Keratinocyte (primary cell): Measurements from ENCODE around the gene OTOG. TPM values are rescaled to one million over a fixed set of nuclear protein-coding genes. Genes with fewer than 3 reads are reported as not detected.

Experiments used
- DNase-seq: peaks from one replicate; pipeline ENCODE4 v3.0.0-alpha.2; 2011; ENCODE audit warnings: low read depth, missing footprints, low spot score
- FAIRE-seq: peaks from 2 replicates; lab custom pipeline; 2011; peaks lifted over from hg19 to GRCh38; lab: Jason Lieb, UNC
- H2AFZ ChIP-seq: 2 replicates; pipeline ENCODE4 v1.6.0; 2012; ENCODE audit warnings: low read length, control low read depth, inconsistent platforms; ENCODE audit not compliant: control insufficient read depth
- H3K27ac ChIP-seq: 2 replicates; pipeline ENCODE4 v1.5.1; 2011; ENCODE audit warnings: low read length; ENCODE audit not compliant: control insufficient read depth, insufficient read depth
- H3K27me3 ChIP-seq: 3 replicates; pipeline ENCODE4 v1.6.0; 2011; ENCODE audit warnings: low read length; ENCODE audit not compliant: control insufficient read depth, insufficient read depth; ENCODE audit errors: extremely low read depth
- H3K36me3 ChIP-seq, 2 experiments: 2 replicates in 1 of 2; 3 replicates in 1 of 2; pipeline ENCODE4 v1.5.1; 2011; ENCODE audit warnings: low read length in 2 of 2, mild to moderate bottlenecking in 1 of 2; ENCODE audit not compliant: control insufficient read depth in 2 of 2, insufficient read depth in 2 of 2; ENCODE audit errors: extremely low read depth in 1 of 2
- H3K4me1 ChIP-seq: 3 replicates; pipeline ENCODE4 v1.5.1; 2011; ENCODE audit warnings: low read length; ENCODE audit not compliant: control insufficient read depth, insufficient read depth; ENCODE audit errors: extremely low read depth
- H3K4me2 ChIP-seq: 3 replicates; pipeline ENCODE4 v1.6.0; 2011; ENCODE audit warnings: low read depth, low read length; ENCODE audit not compliant: control insufficient read depth, insufficient read depth; ENCODE audit errors: extremely low read depth
- H3K4me3 ChIP-seq, 3 experiments: fragments of 200-600 bp in 1 of 3; sonication (generic) in 1 of 3; 2 replicates in 2 of 3; 3 replicates in 1 of 3; pipeline ENCODE4 v1.5.1; 2011 to 2016; ENCODE audit warnings: low read length in 3 of 3, mild to moderate bottlenecking in 3 of 3, control low read depth in 2 of 3, inconsistent platforms in 1 of 3, low read depth in 1 of 3, mixed read lengths in 1 of 3, mixed run types in 1 of 3, moderate library complexity in 1 of 3; ENCODE audit not compliant: control insufficient read depth in 2 of 3, insufficient read depth in 2 of 3; ENCODE audit errors: extremely low read depth in 1 of 3
- H3K79me2 ChIP-seq: 2 replicates; pipeline ENCODE4 v1.6.0; 2012; ENCODE audit warnings: low read length; ENCODE audit not compliant: control insufficient read depth, insufficient read depth
- H3K9ac ChIP-seq: 3 replicates; pipeline ENCODE4 v1.6.0; 2011; ENCODE audit warnings: low read length; ENCODE audit not compliant: control insufficient read depth, insufficient read depth; ENCODE audit errors: extremely low read depth
- H3K9me1 ChIP-seq: 3 replicates; pipeline ENCODE4 v1.6.0; 2011; ENCODE audit warnings: low read length; ENCODE audit not compliant: control insufficient read depth, insufficient read depth; ENCODE audit errors: extremely low read depth
- H3K9me3 ChIP-seq: 2 replicates; pipeline ENCODE4 v1.5.1; 2012; ENCODE audit warnings: low read depth, low read length; ENCODE audit not compliant: control insufficient read depth
- H4K20me1 ChIP-seq: 3 replicates; pipeline ENCODE4 v1.6.0; 2011; ENCODE audit warnings: low read length; ENCODE audit not compliant: control insufficient read depth, insufficient read depth; ENCODE audit errors: extremely low read depth
- CTCF ChIP-seq, 3 experiments: IDR thresholded peaks in 1 of 3; conservative IDR thresholded peaks in 1 of 3; optimal IDR thresholded peaks in 1 of 3; 2 replicates in 2 of 3; 3 replicates in 1 of 3; pipeline versions ENCODE3 to v1.5.1; 2011; ENCODE audit warnings: low read length in 3 of 3, mild to moderate bottlenecking in 3 of 3, moderate library complexity in 2 of 3, control low read depth in 1 of 3, inconsistent platforms in 1 of 3; ENCODE audit not compliant: insufficient read depth in 2 of 3; ENCODE audit errors: extremely low read depth in 1 of 3
- EZH2 ChIP-seq: IDR thresholded peaks from one replicate; pipeline ENCODE4 v1.6.1; 2012; ENCODE audit warnings: inconsistent platforms, mild to moderate bottlenecking, low read length, moderate library complexity
- dilution Hi-C: fragments of 300-500 bp; cut with MboI; formaldehyde crosslinking; loops from one replicate; pipeline ENCODE4 v1.7.0; 2020; ENCODE audit warnings: low sequenced_read_pairs; ENCODE audit not compliant: extremely low pct_ligation_motif_present
- polyA plus RNA-seq, 5 experiments: library from polyadenylated mRNA; depleted of rRNA in 3 of 5; stranded (reverse) in 3 of 5; stranded (forward) in 1 of 5; unstranded in 1 of 5; fragments of >200 nt; gene quantifications; 1 replicate in 1 of 5; 2 replicates in 3 of 5; 3 replicates in 1 of 5; pipeline versions ENCODE4 v1.2.1 to v1.2.3, GENCODE V29; 2011 to 2012; ENCODE audit warnings: missing spikeins in 2 of 5, low read depth in 1 of 5, low replicate concordance in 1 of 5

The OTOG gene
- polyA plus RNA-seq, 1 donor (not counting 4 experiments of a cell fraction or from before 2014, with no cell fraction given): not detected

GRCh38 chr11:17556999-17557398 lies 9.9 kb downstream of the OTOG start:
- H3K27me3 ChIP-seq: peaks cover 8% of the 10 kb centered on the region
- no peaks in the 10 kb centered on the region for H3K4me1 ChIP-seq
- H3K9ac ChIP-seq: no peak overlapping the region
- no peak for DNase-seq
- TF ChIP-seq EZH2 (no peak), CTCF (optimal IDR thresholded peaks at IDR 0.05 in 1 of 3, IDR thresholded peaks at IDR 0.05 in 1 of 3, conservative IDR thresholded peaks at IDR 0.05 in 1 of 3; ENCODE audit: extremely low read depth in 1 of 3, insufficient read depth in 2 of 3, low read length in 3 of 3) (no peak)
- H3K9me3 ChIP-seq: no peaks in the 10 kb centered on the region
- no peak overlapping the region for H3K27ac ChIP-seq
- H3K4me2 ChIP-seq: no peak overlapping the region
- no peak for FAIRE-seq
- no peak overlapping the region for H3K4me3 ChIP-seq
- dilution Hi-C loops: no loop called here
- no peaks in the 10 kb centered on the region for H3K36me3 ChIP-seq
- H2AFZ ChIP-seq: no peak overlapping the region
- H4K20me1 ChIP-seq: no peaks in the 10 kb centered on the region
- H3K9me1 ChIP-seq: no peaks in the 10 kb centered on the region
- no peaks in the 10 kb centered on the region for H3K79me2 ChIP-seq

- Histone ChIP-seq H3K9me1 (no peaks in the 10 kb centered on the region), H2AFZ (no peak overlapping the region), H3K9me3 (no peaks in the 10 kb centered on the region), H3K36me3 (no peaks in the 10 kb centered on the region), H3K4me3 (no peak overlapping the region), H3K27ac (no peak overlapping the region), H3K27me3 (peaks cover 8% of the 10 kb centered on the region), H3K4me2 (no peak overlapping the region), H3K4me1 (no peaks in the 10 kb centered on the region), H3K79me2 (no peaks in the 10 kb centered on the region), H4K20me1 (no peaks in the 10 kb centered on the region), H3K9ac (no peak overlapping the region)
- no peak for FAIRE-seq
- no peak for TF ChIP-seq EZH2
- DNase-seq: no peak
- dilution Hi-C loops: no loop called here
Observed at GRCh38 chr11:17558025-17558780, 11.1 kb downstream of the OTOG start.
